ENCODE data around the gene RPS3.

RPS3 gene

DNA sequence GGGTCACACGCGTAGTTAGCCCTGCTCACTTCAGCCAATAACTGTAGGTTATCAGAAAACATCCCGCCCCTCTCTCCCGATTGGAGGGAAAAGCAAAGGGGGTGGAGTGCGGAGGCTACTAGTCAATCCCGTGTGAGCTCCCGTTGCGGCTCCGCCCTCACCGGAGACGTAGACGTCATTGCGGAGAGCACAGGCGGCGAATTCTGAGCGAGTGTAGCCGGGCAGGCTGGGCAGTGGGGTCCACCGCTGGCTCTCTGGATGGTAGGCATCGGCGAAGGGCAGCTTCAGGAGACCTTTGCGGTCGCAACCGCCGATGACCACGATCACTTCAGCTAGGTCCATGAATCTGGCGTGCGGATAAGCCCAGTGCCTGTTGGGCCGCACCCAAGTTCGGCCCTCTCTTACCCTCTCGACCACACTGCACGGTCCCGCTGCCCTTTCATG lies 29.0 kb downstream of the RPS3 start:
- peak; percentile 74 to 91 (median 91) for DNase-seq
- Histone ChIP-seq H3K27ac (ENCODE audit: insufficient read depth in 1 of 2, low read depth in 1 of 2, low read length in 2 of 2, poor library complexity in 1 of 2, severe bottlenecking in 2 of 2) (no peak overlapping the region), H3K9me3 (ENCODE audit: control extremely low read depth in 1 of 5, control insufficient read depth in 4 of 5, insufficient read depth in 2 of 5, low read depth in 1 of 5, low read length in 4 of 5) (peaks cover 0 to 14% (median 9%) of the 10 kb centered on the region in 5 experiments), H3K4me3 (ENCODE audit: control insufficient read depth in 1 of 7, extremely low read depth in 1 of 7, insufficient read depth in 4 of 7, low read depth in 2 of 7, low read length in 6 of 7) (peak overlapping the region in 2 of 7 experiments; percentile 44 to 64), H3K36me3 (ENCODE audit: control insufficient read depth in 4 of 4, insufficient read depth in 4 of 4, low read length in 3 of 4) (peaks cover 0 to 6% (median under 1%) of the 10 kb centered on the region in 4 experiments), H3K4me1 (ENCODE audit: control extremely low read depth in 1 of 4, control insufficient read depth in 4 of 4, insufficient read depth in 4 of 4, low read length in 3 of 4) (peaks cover 0 to 27% (median 13%) of the 10 kb centered on the region in 4 experiments), H3K27me3 (replicated peaks in 2 of 5; ENCODE audit: control insufficient read depth in 4 of 5, insufficient read depth in 5 of 5, low read length in 4 of 5) (peaks cover 4 to 67% (median 34%) of the 10 kb centered on the region in 5 experiments)
- POLR2A ChIA-PET: no interaction called here
- WGBS (ENCODE audit: insufficient coverage): 39% methylated on average over 27 of the region's 32 CpGs
- CTCF ChIA-PET: interaction anchor here (0.7 to 3.6 kb wide), 5 partner anchors 8 to 103 kb away, joined by 3 to 20 read pairs (median 3); no protein-coding TSS in a partner anchor

DNA sequence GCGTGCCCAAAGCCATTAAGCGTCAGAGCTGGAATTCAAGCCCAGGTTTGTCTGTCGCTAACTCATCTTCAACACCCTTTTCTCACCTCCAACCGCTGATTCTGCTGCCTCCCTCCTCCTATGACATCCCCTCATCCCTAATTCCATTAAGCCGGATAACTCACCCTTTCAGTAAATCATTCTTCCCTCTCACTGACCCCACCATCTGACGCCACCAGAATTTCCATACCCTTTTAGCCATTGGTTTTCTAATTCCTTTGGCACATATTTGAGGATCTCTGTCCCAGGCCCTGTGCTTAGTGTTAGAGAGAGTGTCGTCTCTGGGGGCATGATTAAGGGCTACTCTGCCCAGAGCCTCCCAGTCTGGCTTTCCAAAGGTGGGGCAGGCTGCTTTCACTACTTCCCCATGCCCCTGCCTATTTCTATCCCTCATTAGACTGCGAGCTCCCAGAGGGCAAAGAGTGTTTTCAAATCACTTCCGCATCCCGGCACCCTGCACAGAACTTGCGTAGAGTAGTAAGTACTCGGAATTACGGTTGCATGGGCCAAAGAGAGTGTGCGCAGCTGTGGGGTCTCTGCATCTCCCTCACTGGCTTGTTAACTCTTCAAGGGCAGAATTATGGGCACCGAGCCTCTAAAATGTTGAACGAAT lies 29.8 kb downstream of the RPS3 start:
- POLR2A ChIA-PET: interaction anchor here (1.3 kb wide), 1 partner anchor 28 kb away, joined by 3 read pairs; no protein-coding TSS in a partner anchor
- Histone ChIP-seq H3K4me3 (ENCODE audit: control insufficient read depth in 1 of 7, extremely low read depth in 1 of 7, insufficient read depth in 4 of 7, low read depth in 2 of 7, low read length in 6 of 7) (peak overlapping the region in 1 of 7 experiments; percentile 56), H3K27ac (ENCODE audit: insufficient read depth in 1 of 2, low read depth in 1 of 2, low read length in 2 of 2, poor library complexity in 1 of 2, severe bottlenecking in 2 of 2) (no peak overlapping the region)

DNA sequence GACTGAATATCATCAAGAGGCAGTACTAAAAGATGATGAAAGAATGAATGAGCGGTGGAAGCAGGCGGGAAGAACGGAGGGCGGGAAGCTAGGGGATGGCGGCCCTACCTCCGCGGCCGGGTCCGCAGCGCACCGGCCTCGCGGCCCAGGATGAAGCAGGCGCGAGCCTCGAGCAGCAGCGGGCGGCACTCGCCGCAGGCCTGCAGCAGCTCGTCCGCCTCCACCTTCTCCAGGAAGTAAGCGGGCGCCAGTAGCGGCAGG lies 30.3 kb downstream of the RPS3 start:
- ChIA-PET POLR2A (interaction anchor here (1.3 kb wide), 1 partner anchor 28 kb away, joined by 3 read pairs; no protein-coding TSS in a partner anchor), CTCF (interaction anchor here (0.7 to 3.9 kb wide), 7 partner anchors 9 to 154 kb away, joined by 3 to 26 read pairs (median 4); partner anchors contain the start of gene SERPINH1)
- no peak overlapping the region for H3K27ac ChIP-seq (ENCODE audit: insufficient read depth in 1 of 2, low read depth in 1 of 2, low read length in 2 of 2, poor library complexity in 1 of 2, severe bottlenecking in 2 of 2)
- H3K27me3 ChIP-seq (replicated peaks in 2 of 5; ENCODE audit: control insufficient read depth in 4 of 5, insufficient read depth in 5 of 5, low read length in 4 of 5): peaks cover 4 to 69% (median 34%) of the 10 kb centered on the region in 5 experiments
- H3K9me3 ChIP-seq (ENCODE audit: control extremely low read depth in 1 of 5, control insufficient read depth in 4 of 5, insufficient read depth in 2 of 5, low read depth in 1 of 5, low read length in 4 of 5): peaks cover 0 to 14% (median 9%) of the 10 kb centered on the region in 5 experiments
- H3K4me3 ChIP-seq (ENCODE audit: control insufficient read depth in 1 of 7, extremely low read depth in 1 of 7, insufficient read depth in 4 of 7, low read depth in 2 of 7, low read length in 6 of 7): peak overlapping the region in 3 of 7 experiments; percentile 56 to 66 (median 59)
- H3K4me1 ChIP-seq (ENCODE audit: control extremely low read depth in 1 of 4, control insufficient read depth in 4 of 4, insufficient read depth in 4 of 4, low read length in 3 of 4): peaks cover 0 to 27% (median 13%) of the 10 kb centered on the region in 4 experiments
- 35% methylated on average over 24 of the region's 25 CpGs for WGBS (ENCODE audit: insufficient coverage)
- DNase-seq: no peak
- H3K36me3 ChIP-seq (ENCODE audit: control insufficient read depth in 4 of 4, insufficient read depth in 4 of 4, low read length in 3 of 4): peaks cover 0 to 3% (median 0%) of the 10 kb centered on the region in 4 experiments

More for the DNA sequence above, 29.8 kb downstream of the RPS3 start:
- peaks cover 0 to 3% (median 0%) of the 10 kb centered on the region in 4 experiments for H3K36me3 ChIP-seq (ENCODE audit: control insufficient read depth in 4 of 4, insufficient read depth in 4 of 4, low read length in 3 of 4)
- peaks cover 0 to 14% (median 9%) of the 10 kb centered on the region in 5 experiments for H3K9me3 ChIP-seq (ENCODE audit: control extremely low read depth in 1 of 5, control insufficient read depth in 4 of 5, insufficient read depth in 2 of 5, low read depth in 1 of 5, low read length in 4 of 5)
- CTCF ChIA-PET: interaction anchor here (0.7 to 3.9 kb wide), 6 partner anchors 9 to 155 kb away, joined by 3 to 26 read pairs (median 6); partner anchors contain the start of gene SERPINH1
- no peak for DNase-seq
- H3K27me3 ChIP-seq (replicated peaks in 2 of 5; ENCODE audit: control insufficient read depth in 4 of 5, insufficient read depth in 5 of 5, low read length in 4 of 5): peaks cover 4 to 69% (median 34%) of the 10 kb centered on the region in 5 experiments
- WGBS (ENCODE audit: insufficient coverage): 81% methylated on average over 16 of the region's 16 CpGs
- peaks cover 0 to 27% (median 13%) of the 10 kb centered on the region in 4 experiments for H3K4me1 ChIP-seq (ENCODE audit: control extremely low read depth in 1 of 4, control insufficient read depth in 4 of 4, insufficient read depth in 4 of 4, low read length in 3 of 4)

DNA sequence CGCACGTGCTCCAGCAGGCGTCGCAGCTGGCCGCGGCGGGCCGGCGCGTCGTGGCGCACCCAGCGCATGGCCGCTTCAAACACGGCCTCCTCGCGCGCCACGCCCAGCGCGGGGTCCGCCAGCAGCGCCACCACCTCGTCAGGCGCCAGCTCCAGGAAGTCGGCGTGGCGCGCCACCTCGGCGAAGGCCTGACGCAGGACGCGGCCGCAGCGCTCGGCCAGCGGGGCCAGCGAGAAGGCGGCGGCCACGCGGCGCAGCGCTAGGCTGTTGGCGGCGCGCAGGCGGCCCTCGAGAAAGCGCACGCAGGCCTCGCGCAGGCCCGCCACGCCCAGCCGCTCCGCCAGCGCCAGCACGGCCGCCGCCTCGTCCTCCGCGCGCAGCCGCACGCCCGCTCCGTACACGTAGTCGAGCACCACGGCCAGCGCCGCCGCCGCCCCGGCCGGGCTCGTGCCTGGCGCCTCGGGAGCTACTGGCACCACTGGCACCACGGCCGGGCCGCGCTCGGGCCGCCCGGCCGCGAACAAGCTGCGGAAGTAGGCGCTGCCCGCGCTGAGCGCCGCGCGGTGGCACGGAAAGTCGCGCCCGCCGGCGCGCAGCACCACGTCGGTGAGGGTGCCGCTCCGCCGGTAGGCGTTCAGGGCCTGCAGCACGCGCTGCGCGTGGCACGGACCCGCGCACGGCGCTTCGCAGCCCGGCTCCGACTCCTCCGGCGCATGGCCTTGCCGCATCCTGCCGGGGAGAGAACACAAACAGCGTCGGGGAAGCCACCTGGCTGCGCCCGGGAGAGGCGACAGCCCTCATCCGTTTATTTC lies 30.8 kb downstream of the RPS3 start:
- peak; percentile 64 to 87 (median 76) for DNase-seq
- Histone ChIP-seq H3K27me3 (replicated peaks in 2 of 5; ENCODE audit: control insufficient read depth in 4 of 5, insufficient read depth in 5 of 5, low read length in 4 of 5) (peaks cover 4 to 69% (median 34%) of the 10 kb centered on the region in 5 experiments), H3K27ac (ENCODE audit: insufficient read depth in 1 of 2, low read depth in 1 of 2, low read length in 2 of 2, poor library complexity in 1 of 2, severe bottlenecking in 2 of 2) (no peak overlapping the region), H3K9me3 (ENCODE audit: control extremely low read depth in 1 of 5, control insufficient read depth in 4 of 5, insufficient read depth in 2 of 5, low read depth in 1 of 5, low read length in 4 of 5) (peaks cover 0 to 14% (median 9%) of the 10 kb centered on the region in 5 experiments), H3K36me3 (ENCODE audit: control insufficient read depth in 4 of 4, insufficient read depth in 4 of 4, low read length in 3 of 4) (peaks cover 0 to 3% (median 0%) of the 10 kb centered on the region in 4 experiments), H3K4me3 (ENCODE audit: control insufficient read depth in 1 of 7, extremely low read depth in 1 of 7, insufficient read depth in 4 of 7, low read depth in 2 of 7, low read length in 6 of 7) (peak overlapping the region in 5 of 7 experiments; percentile 23 to 66 (median 59)), H3K4me1 (ENCODE audit: control extremely low read depth in 1 of 4, control insufficient read depth in 4 of 4, insufficient read depth in 4 of 4, low read length in 3 of 4) (peaks cover 0 to 27% (median 13%) of the 10 kb centered on the region in 4 experiments)
- CTCF ChIA-PET: interaction anchor here (0.6 to 3.9 kb wide), 8 partner anchors 10 to 154 kb away, joined by 3 to 26 read pairs (median 4); partner anchors contain the start of gene SERPINH1
- WGBS (ENCODE audit: insufficient coverage): 2% methylated on average over 129 of the region's 134 CpGs
- POLR2A ChIA-PET: interaction anchor here (1.3 kb wide), 1 partner anchor 29 kb away, joined by 3 read pairs; no protein-coding TSS in a partner anchor

DNA sequence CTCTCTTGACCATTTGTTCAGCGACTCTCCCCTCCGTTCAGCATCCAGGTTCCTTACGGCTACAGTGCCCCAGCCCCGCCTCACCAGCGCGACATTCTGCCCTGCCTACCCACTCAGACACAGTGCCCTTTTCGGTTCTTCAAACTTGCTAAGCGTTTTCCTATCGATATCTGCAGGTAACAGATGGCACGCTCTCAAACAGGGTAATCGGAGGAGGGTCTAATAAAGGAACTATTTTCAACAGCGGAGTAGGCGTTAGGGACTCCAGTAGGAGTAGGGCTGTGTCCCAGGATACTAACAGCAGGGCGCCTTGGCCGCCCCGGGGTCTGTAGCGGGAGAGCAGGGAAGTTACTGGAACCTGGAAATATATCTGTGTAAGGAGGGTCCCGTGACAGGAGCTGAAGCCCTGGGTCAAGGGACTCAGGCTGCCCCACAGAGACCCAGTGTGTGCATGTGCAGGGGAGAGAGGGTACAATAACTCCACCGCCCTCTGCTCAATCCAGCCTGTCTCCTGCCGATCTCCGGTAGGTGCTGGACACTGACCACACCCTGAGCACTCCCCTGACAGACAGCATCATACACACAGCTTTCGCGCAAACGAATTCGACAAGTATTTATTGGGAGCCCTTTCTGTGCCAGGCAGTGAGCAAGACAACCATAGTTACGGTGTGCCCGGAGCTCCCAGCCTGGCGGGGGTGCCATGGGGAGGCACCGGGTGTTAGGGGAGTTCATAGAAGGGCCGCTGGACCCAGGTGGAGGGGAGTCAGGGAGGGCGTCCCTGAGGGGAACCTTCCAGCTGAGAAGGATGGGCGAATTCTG lies 31.6 kb downstream of the RPS3 start:
- Histone ChIP-seq H3K4me3 (ENCODE audit: control insufficient read depth in 1 of 7, extremely low read depth in 1 of 7, insufficient read depth in 4 of 7, low read depth in 2 of 7, low read length in 6 of 7) (peak overlapping the region in 6 of 7 experiments; percentile 23 to 66 (median 58)), H3K27me3 (replicated peaks in 2 of 5; ENCODE audit: control insufficient read depth in 4 of 5, insufficient read depth in 5 of 5, low read length in 4 of 5) (peaks cover 4 to 69% (median 34%) of the 10 kb centered on the region in 5 experiments), H3K27ac (ENCODE audit: insufficient read depth in 1 of 2, low read depth in 1 of 2, low read length in 2 of 2, poor library complexity in 1 of 2, severe bottlenecking in 2 of 2) (no peak overlapping the region), H3K4me1 (ENCODE audit: control extremely low read depth in 1 of 4, control insufficient read depth in 4 of 4, insufficient read depth in 4 of 4, low read length in 3 of 4) (peaks cover 0 to 27% (median 13%) of the 10 kb centered on the region in 4 experiments), H3K9me3 (ENCODE audit: control extremely low read depth in 1 of 5, control insufficient read depth in 4 of 5, insufficient read depth in 2 of 5, low read depth in 1 of 5, low read length in 4 of 5) (peaks cover 0 to 14% (median 9%) of the 10 kb centered on the region in 5 experiments), H3K36me3 (ENCODE audit: control insufficient read depth in 4 of 4, insufficient read depth in 4 of 4, low read length in 3 of 4) (no peaks in the 10 kb centered on the region)
- ChIA-PET POLR2A (no interaction called here), CTCF (interaction anchor here (0.6 to 3.9 kb wide), 10 partner anchors 10 to 153 kb away, joined by 3 to 26 read pairs (median 4); no protein-coding TSS in a partner anchor)
- WGBS (ENCODE audit: insufficient coverage): 21% methylated on average over 30 of the region's 32 CpGs
- peak in 1 of 3 donors; percentile 14 for DNase-seq

All from common myeloid progenitor, CD34-positive (primary cell).